ENCODE results near the gene PTPN2.
"Not testable (repeated sequence)": the region's sequence is repeated elsewhere in the genome, so short reads cannot be mapped to it uniquely, and the experiment has no call there.

PTPN2 gene

GRCh38 chr18:12783524-12783923 lies 100.5 kb downstream of the PTPN2 start:
- no peak overlapping the region for H3K4me3 ChIP-seq (ENCODE audit: low read length)
- no peak for DNase-seq (ENCODE audit: low read depth)
- TF ChIP-seq CTCF (conservative IDR thresholded peaks at IDR 0.05; ENCODE audit: low read length) = no peak

- no peak for TF ChIP-seq CTCF (conservative IDR thresholded peaks at IDR 0.05; ENCODE audit: low read length)
- DNase-seq (ENCODE audit: low read depth) = no peak
Measured at GRCh38 chr18:12782521-12782920, 101.5 kb downstream of the PTPN2 start.

GRCh38 chr18:12779456-12779855 lies 104.6 kb downstream of the PTPN2 start:
- H3K4me3 ChIP-seq (ENCODE audit: low read length) = no peak overlapping the region
- no peak for TF ChIP-seq CTCF (conservative IDR thresholded peaks at IDR 0.05; ENCODE audit: low read length)
- DNase-seq (ENCODE audit: low read depth) = no peak

More at GRCh38 chr18:12782521-12782920, 101.5 kb downstream of the PTPN2 start:
- H3K4me3 ChIP-seq (ENCODE audit: low read length) = no peak overlapping the region

GRCh38 chr18:12779043-12779442 lies 105.0 kb downstream of the PTPN2 start:
- DNase-seq (ENCODE audit: low read depth) = no peak
- H3K4me3 ChIP-seq (ENCODE audit: low read length) = no peak overlapping the region
- no peak for TF ChIP-seq CTCF (conservative IDR thresholded peaks at IDR 0.05; ENCODE audit: low read length)

- TF ChIP-seq CTCF (conservative IDR thresholded peaks at IDR 0.05; ENCODE audit: low read length) = no peak
Measured at GRCh38 chr18:12777500-12777944, 106.5 kb downstream of the PTPN2 start.

GRCh38 chr18:12776821-12777471 lies 107.1 kb downstream of the PTPN2 start:
- no peak for DNase-seq (ENCODE audit: low read depth)
- H3K4me3 ChIP-seq (ENCODE audit: low read length) = peak overlapping the region; percentile 3; the same call in 1 of the 2 replicates
- no peak for TF ChIP-seq CTCF (conservative IDR thresholded peaks at IDR 0.05; ENCODE audit: low read length)

More at GRCh38 chr18:12777500-12777944, 106.5 kb downstream of the PTPN2 start:
- H3K4me3 ChIP-seq (ENCODE audit: low read length) = peak overlapping the region; percentile 17; the same call in 1 of the 2 replicates
- DNase-seq (ENCODE audit: low read depth) = no peak

- H3K4me3 ChIP-seq (ENCODE audit: low read length); DNase-seq (ENCODE audit: low read depth): not testable (repeated sequence)
Measured at GRCh38 chr18:12776415-12776814, 107.6 kb downstream of the PTPN2 start.

All from AG10803 (cell line).